Measurements from ENCODE around the gene CIROP.

- TF ChIP-seq CTCF (IDR thresholded peaks at IDR 0.05) (no peak), POLR2A (IDR thresholded peaks at IDR 0.05) (no peak)
These were observed 13.9 kb upstream of the CIROP start, which contains the start of gene CEBPE for GRCh38 chr14:23118506-23119362.

All from testis (tissue), 2 donors.